ENCODE results near the gene IP6K3.

DNA sequence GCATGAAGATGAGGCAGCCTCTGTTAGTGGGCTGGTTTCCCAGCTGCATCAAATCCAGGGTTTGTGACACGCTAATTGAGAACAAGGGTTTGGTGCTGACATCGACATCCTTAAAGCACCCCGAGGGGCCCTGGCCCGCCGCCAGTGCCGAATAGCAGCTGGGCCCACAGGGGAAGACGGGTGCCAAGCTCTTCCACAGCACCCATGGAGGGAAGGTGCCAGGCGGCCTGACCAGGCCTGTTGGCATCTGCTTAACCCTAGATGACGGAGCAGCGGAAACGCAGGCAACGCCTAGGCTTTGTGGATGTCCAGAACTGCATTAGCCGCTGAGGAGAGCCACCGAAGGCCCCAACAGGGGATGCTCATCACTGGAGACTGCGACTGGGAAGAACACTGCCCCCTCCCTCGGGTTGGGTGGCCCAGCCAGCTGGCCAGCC is 51.2 kb downstream of the IP6K3 start:
- TF ChIP-seq TAF1 (IDR thresholded peaks at IDR 0.05; ENCODE audit: borderline replicate concordance, insufficient read depth, low read length) (no peak), SIN3A (IDR thresholded peaks at IDR 0.05; ENCODE audit: borderline replicate concordance, insufficient read depth, low read length) (no peak), POLR2AphosphoS5 (IDR thresholded peaks at IDR 0.05; ENCODE audit: low read depth, low read length) (no peak), FOXP2 (optimal IDR thresholded peaks at IDR 0.05; ENCODE audit: borderline replicate concordance, extremely low read depth, extremely low read length, insufficient read depth) (no peak)
- TF ChIP-seq, protein P1, sequence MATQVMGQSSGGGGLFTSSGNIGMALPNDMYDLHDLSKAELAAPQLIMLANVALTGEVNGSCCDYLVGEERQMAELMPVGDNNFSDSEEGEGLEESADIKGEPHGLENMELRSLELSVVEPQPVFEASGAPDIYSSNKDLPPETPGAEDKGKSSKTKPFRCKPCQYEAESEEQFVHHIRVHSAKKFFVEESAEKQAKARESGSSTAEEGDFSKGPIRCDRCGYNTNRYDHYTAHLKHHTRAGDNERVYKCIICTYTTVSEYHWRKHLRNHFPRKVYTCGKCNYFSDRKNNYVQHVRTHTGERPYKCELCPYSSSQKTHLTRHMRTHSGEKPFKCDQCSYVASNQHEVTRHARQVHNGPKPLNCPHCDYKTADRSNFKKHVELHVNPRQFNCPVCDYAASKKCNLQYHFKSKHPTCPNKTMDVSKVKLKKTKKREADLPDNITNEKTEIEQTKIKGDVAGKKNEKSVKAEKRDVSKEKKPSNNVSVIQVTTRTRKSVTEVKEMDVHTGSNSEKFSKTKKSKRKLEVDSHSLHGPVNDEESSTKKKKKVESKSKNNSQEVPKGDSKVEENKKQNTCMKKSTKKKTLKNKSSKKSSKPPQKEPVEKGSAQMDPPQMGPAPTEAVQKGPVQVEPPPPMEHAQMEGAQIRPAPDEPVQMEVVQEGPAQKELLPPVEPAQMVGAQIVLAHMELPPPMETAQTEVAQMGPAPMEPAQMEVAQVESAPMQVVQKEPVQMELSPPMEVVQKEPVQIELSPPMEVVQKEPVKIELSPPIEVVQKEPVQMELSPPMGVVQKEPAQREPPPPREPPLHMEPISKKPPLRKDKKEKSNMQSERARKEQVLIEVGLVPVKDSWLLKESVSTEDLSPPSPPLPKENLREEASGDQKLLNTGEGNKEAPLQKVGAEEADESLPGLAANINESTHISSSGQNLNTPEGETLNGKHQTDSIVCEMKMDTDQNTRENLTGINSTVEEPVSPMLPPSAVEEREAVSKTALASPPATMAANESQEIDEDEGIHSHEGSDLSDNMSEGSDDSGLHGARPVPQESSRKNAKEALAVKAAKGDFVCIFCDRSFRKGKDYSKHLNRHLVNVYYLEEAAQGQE (IDR thresholded peaks at IDR 0.05; ENCODE audit: insufficient read depth in 1 of 2, low read depth in 2 of 2, low read length in 2 of 2), result no peak

Data from PFSK-1 (cell line).